Raji (cell line): ENCODE results near the gene TTC23L.

Experiments used
- POLR2A ChIP-seq: IDR thresholded peaks from 2 replicates; pipeline ENCODE4 v1.6.1; 2011; ENCODE audit warnings: low read depth, low read length, control low read depth; ENCODE audit not compliant: insufficient read depth

Gene TTC23L

GRCh38 chr5:34822956-34823715 lies 15.8 kb upstream of the TTC23L start:
- TF ChIP-seq POLR2A, result no peak

DNA sequence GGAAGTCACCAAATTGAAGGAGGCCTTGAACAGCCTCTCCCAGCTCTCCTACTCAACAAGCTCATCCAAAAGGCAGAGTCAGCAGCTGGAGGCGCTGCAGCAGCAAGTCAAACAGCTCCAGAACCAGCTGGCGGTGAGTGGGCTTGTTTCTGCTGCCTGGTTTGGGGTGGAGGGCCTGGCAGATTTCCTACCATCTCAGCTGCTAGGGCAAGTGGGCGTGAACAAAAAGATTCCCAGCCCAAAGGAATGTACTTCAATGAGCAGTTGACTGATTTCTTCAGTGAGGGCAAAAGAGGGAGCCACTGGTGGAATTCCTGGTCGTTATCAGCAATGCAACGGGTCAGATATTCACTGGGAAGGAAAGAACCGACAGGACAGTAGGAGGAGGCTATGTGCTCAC lies 12.6 kb upstream of the TTC23L start:
- TF ChIP-seq POLR2A, result no peak

- TF ChIP-seq POLR2A, result no peak
These were observed 11.1 kb upstream of the TTC23L start for GRCh38 chr5:34827588-34828506.

DNA sequence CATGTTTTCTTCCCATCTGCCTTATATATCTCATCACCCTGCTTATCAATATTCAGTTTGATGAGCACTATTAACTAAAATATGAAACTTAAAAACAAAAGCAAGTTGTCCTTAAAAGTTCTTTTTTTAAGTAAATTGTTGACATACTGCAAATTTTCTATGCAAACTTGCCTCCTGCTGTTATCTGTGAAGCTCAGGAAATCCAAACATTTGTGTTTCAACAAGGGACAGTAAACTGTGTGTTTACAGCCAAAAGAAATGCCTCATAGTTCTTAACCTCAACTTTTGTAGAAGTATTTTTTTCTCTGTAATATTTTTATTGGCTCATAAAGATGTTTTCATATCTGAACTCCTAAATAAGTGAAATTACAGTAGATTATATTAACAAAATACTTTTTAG lies 7.7 kb upstream of the TTC23L start:
- TF ChIP-seq POLR2A, result no peak

- TF ChIP-seq POLR2A, result no peak
These were observed 6.4 kb upstream of the TTC23L start for GRCh38 chr5:34832568-34832967.

GRCh38 chr5:34833090-34833489 lies 5.9 kb upstream of the TTC23L start:
- TF ChIP-seq POLR2A, result no peak

GRCh38 chr5:34833976-34834793 lies 4.8 kb upstream of the TTC23L start:
- TF ChIP-seq POLR2A, result no peak

DNA sequence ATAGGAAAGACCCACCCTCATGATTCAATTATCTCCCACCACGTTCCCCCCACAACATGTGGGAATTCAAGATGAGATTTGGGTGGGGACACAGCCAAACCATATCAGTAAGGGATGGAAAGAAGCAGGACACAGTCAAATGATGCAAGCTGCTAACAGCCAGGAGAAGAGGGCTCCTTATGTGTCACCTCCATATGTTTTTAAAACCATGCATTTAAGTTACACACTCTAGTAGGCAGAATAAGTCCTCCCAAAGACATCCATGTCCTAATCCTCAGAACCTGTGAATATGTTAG lies 4.2 kb upstream of the TTC23L start:
- no peak for TF ChIP-seq POLR2A

DNA sequence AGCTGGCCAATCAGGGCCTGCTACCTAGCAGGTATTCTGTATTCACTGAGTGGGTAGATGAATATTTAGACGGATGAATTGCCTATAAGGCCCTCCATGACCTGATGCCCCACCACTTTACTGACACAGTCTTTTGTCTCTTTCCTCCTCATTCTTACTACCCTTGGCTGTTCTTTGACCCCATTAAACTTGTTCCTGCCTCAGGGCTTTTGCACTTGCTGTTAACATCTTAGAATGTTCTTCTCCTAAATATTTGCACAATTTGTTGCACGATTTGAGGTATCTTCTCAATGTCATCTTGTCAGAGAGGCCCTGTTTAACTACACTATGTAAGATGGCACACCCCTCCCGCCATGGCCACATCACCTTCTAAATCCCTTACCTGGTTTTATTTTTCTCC lies 3.3 kb upstream of the TTC23L start:
- no peak for TF ChIP-seq POLR2A

- TF ChIP-seq POLR2A, result no peak
These were observed 2.9 kb downstream of the TTC23L start for GRCh38 chr5:34841816-34842215.

- TF ChIP-seq POLR2A, result no peak
These were observed 3.6 kb downstream of the TTC23L start for GRCh38 chr5:34842554-34842953.

- no peak for TF ChIP-seq POLR2A
These were observed 4.5 kb downstream of the TTC23L start for GRCh38 chr5:34843497-34843896.

GRCh38 chr5:34844106-34844505 lies 5.1 kb downstream of the TTC23L start:
- TF ChIP-seq POLR2A, result no peak

GRCh38 chr5:34844999-34845398 lies 6.0 kb downstream of the TTC23L start:
- TF ChIP-seq POLR2A, result no peak

GRCh38 chr5:34847056-34847455 lies 8.1 kb downstream of the TTC23L start:
- no peak for TF ChIP-seq POLR2A
